BE2C (cell line): ENCODE measurements around the gene CYGB.

Experiments used
- DNase-seq: peaks from one replicate; pipeline ENCODE4 v3.0.0-alpha.2; 2020
- H3K27me3 ChIP-seq: fragments of 250-450 bp; sonication (Bioruptor Pico); 2 replicates; pipeline ENCODE4 v1.5.1; 2020; ENCODE audit warnings: mild to moderate bottlenecking
- H3K36me3 ChIP-seq: fragments of 250-450 bp; sonication (Bioruptor Pico); 2 replicates; pipeline ENCODE4 v1.5.1; 2020; ENCODE audit warnings: mild to moderate bottlenecking
- H3K4me1 ChIP-seq: fragments of 250-450 bp; sonication (Bioruptor Pico); 2 replicates; pipeline ENCODE4 v1.5.1; 2020
- H3K4me3 ChIP-seq: 2 replicates; pipeline ENCODE4 v1.5.1; 2011; ENCODE audit warnings: low read depth, low read length
- H3K9me3 ChIP-seq: fragments of 250-450 bp; sonication (Bioruptor Pico); 2 replicates; pipeline ENCODE4 v1.5.1; 2020
- TF ChIP-seq, protein P1 (sequence below): IDR thresholded peaks from 2 replicates; pipeline ENCODE4 v1.5.1; 2012; ENCODE audit warnings: mild to moderate bottlenecking, low read depth, low read length

Gene CYGB

DNA sequence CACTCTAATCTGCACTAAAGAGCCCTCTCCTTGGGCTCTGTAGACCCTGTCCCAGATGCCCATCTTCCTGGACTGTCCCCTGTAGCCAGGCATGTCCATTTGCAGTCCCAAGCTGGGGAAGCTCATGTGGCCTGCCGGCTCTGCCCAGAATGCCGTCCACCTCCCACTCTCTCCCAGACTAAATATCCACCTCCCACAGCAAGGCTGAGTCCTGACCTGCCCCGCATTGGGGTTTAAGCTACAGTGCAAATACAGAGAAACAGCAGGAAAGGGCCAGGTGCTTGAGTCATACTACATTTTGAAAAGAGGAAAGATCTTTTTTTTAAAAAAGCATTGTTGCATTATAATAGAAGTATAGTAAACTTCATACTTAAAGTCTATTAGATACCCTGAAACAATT is 45.2 kb upstream of the CYGB start:
- Histone ChIP-seq H3K9me3 (no peaks in the 10 kb centered on the region), H3K4me3 (no peak overlapping the region), H3K27me3 (peaks cover 22% of the 10 kb centered on the region), H3K36me3 (no peaks in the 10 kb centered on the region), H3K4me1 (no peaks in the 10 kb centered on the region)
- DNase-seq, result no peak
- TF ChIP-seq, protein P1, sequence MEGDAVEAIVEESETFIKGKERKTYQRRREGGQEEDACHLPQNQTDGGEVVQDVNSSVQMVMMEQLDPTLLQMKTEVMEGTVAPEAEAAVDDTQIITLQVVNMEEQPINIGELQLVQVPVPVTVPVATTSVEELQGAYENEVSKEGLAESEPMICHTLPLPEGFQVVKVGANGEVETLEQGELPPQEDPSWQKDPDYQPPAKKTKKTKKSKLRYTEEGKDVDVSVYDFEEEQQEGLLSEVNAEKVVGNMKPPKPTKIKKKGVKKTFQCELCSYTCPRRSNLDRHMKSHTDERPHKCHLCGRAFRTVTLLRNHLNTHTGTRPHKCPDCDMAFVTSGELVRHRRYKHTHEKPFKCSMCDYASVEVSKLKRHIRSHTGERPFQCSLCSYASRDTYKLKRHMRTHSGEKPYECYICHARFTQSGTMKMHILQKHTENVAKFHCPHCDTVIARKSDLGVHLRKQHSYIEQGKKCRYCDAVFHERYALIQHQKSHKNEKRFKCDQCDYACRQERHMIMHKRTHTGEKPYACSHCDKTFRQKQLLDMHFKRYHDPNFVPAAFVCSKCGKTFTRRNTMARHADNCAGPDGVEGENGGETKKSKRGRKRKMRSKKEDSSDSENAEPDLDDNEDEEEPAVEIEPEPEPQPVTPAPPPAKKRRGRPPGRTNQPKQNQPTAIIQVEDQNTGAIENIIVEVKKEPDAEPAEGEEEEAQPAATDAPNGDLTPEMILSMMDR, result no peak

DNA sequence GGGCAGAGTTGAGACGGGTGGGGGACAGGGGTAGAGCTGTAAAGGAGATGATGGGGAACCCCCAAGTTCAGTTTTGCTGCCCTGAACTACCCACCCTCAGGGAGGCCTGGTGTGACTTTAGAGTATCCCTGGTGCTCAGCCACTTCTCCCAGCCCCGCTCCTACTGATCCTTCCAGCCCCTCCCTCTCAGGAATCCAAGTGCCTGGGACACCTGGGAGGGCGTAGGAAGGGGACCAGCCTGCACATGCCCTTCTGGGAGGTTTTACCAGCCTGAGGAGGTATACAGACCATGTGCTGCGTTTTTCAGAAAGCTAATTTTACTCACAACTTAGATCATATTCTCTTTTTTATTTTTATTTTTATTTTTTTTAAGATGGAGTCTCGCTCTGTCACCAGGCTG is 44.0 kb upstream of the CYGB start:
- Histone ChIP-seq H3K27me3 (peaks cover 22% of the 10 kb centered on the region), H3K4me1 (no peaks in the 10 kb centered on the region), H3K36me3 (no peaks in the 10 kb centered on the region), H3K9me3 (no peaks in the 10 kb centered on the region), H3K4me3 (no peak overlapping the region)
- TF ChIP-seq, protein P1, result no peak
- no peak for DNase-seq

DNA sequence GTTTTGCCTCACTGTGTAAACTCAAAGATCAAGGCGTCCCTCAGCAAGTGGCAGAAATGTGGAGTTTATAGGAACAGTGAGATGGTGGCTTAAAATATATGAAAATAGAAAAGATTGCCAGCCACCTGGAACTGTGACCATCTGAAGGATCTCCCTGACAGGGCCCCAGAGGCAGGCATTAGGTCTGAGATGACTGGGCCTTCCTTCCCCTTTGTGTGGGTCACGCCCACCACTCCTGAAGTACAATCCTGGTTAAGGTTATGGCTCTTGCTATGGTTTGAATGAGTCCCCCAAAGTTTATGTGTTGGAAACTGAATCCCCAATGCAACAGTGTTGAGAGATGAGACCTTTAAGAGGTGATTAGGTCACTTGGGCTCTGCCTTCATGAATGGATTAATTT is 41.8 kb upstream of the CYGB start:
- TF ChIP-seq, protein P1, result no peak
- H3K4me3 ChIP-seq, result no peak overlapping the region
- H3K27me3 ChIP-seq, result peaks cover 1% of the 10 kb centered on the region
- no peaks in the 10 kb centered on the region for H3K9me3 ChIP-seq
- DNase-seq, result no peak
- no peaks in the 10 kb centered on the region for H3K4me1 ChIP-seq
- H3K36me3 ChIP-seq, result no peaks in the 10 kb centered on the region

DNA sequence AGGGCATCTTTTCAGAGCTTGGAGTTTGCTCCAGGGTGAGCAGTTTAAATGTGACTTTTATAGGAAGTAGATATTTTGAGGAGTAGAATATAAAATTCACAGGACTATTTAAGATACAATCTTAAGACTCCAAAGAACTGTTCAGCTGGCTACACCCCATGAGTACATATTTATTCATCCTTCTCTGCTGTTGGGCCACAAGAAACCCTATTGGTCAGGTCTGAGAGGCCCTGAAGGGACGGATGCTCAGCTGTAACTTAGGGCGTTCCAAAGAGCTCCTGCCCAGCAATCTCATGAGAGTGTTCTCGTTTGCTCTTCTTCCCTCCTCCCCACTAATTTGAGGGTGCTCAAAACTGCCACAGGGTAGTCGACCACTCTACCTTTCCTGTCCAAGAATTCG is 40.9 kb upstream of the CYGB start:
- Histone ChIP-seq H3K9me3 (no peaks in the 10 kb centered on the region), H3K27me3 (no peaks in the 10 kb centered on the region), H3K4me1 (no peaks in the 10 kb centered on the region), H3K36me3 (no peaks in the 10 kb centered on the region), H3K4me3 (no peak overlapping the region)
- TF ChIP-seq, protein P1, result no peak
- no peak for DNase-seq

DNA sequence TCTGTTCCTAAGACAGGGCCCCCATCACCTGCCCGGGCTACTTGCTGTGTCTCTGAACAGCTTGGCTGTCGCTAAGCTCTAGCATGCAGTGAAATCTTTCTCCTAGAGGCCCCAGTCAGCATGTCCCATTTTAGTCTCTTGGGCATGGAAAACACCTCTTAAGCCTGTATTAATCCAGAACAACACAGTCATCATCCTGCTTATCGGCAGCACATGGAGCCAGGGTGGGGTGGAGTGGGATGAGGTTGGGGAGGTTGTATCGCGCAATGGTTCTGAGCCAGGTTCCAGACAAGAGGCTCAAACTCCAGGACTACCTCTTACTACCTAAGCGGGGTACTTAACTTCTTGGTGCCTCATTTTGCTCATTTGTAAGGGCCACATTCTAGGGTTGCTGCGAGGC is 40.4 kb upstream of the CYGB start:
- H3K9me3 ChIP-seq, result no peaks in the 10 kb centered on the region
- no peaks in the 10 kb centered on the region for H3K4me1 ChIP-seq
- TF ChIP-seq, protein P1, result no peak
- H3K4me3 ChIP-seq, result no peak overlapping the region
- H3K27me3 ChIP-seq, result no peaks in the 10 kb centered on the region
- no peak for DNase-seq
- H3K36me3 ChIP-seq, result no peaks in the 10 kb centered on the region

DNA sequence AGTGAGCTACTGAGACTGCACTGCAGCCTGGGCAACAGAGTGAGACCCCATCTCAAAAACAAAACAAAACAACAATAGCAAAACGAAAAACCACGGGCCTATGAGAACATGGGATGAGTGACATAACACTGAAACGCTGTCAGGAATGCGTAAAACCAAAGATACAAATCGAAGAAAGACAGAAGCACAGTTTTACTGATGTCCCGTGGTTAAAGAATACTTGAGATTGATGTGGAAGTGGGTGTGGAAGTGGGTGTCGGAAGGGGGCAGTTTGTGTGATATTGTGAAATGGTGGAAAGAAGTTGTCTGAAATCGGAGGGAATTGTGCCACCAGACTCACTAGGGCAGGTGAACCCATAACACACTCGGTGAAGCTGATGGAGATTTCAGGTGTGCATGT is 38.7 kb upstream of the CYGB start:
- TF ChIP-seq, protein P1, result no peak
- DNase-seq, result no peak
- Histone ChIP-seq H3K36me3 (no peaks in the 10 kb centered on the region), H3K4me3 (no peak overlapping the region), H3K27me3 (no peaks in the 10 kb centered on the region), H3K4me1 (no peaks in the 10 kb centered on the region), H3K9me3 (no peaks in the 10 kb centered on the region)
